Right lobe of liver (tissue), 4 donors: ENCODE results near the gene TRIM52.

Experiments
- POLR2A ChIP-seq: fragments of 450-650 bp; IDR thresholded peaks from one replicate; pipeline ENCODE4 v1.6.1; 2017; ENCODE audit warnings: antibody characterized with exemption, mild to moderate bottlenecking
- TF ChIP-seq, protein P1 (sequence below), 4 donors: fragments of 200-600 bp in 3 of 4; fragments of 450-650 bp in 1 of 4; IDR thresholded peaks; one replicate each; pipeline versions ENCODE4 v1.5.1 to v1.8.0; 2016 to 2022; ENCODE audit warnings: antibody characterized with exemption in 4 of 4, mild to moderate bottlenecking in 2 of 4
- donor health status: DM: no; HTN: no; CAD: no.
- donor health status: DM: no; HTN: no; CAD: no.
- donor health status: DM: no; HTN: yes; CAD: no.

DNA sequence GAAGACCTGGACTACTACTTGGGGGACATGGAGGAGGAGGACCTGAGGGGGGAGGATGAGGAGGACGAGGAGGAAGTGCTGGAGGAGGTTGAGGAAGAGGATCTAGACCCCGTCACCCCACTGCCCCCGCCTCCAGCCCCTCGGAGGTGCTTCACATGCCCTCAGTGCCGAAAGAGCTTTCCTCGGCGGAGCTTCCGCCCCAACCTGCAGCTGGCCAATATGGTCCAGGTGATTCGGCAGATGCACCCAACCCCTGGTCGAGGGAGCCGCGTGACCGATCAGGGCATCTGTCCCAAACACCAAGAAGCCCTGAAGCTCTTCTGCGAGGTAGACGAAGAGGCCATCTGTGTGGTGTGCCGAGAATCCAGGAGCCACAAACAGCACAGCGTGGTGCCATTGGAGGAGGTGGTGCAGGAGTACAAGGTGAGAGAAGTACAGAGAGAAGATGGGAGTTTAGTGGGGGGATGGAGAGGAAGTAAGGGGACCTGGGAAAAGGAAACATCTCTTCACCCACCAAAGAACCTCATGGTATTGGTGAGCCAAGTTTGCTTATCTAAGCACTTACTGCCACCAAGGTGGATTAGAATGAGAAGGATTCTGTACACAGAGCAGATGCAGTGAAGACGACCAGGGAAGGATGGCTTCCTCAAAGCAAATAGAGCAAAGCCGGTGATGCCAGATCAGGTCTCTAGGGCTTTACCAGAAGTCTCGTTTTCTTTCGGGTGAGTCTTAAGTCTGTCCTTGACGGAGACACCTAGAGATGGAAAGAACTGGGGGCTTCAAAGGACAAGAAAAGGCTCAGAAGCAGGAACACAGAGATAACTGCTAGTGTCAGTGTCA, 36.3 kb downstream of the TRIM52 start:
- no peak for TF ChIP-seq POLR2A
- TF ChIP-seq, protein P1, sequence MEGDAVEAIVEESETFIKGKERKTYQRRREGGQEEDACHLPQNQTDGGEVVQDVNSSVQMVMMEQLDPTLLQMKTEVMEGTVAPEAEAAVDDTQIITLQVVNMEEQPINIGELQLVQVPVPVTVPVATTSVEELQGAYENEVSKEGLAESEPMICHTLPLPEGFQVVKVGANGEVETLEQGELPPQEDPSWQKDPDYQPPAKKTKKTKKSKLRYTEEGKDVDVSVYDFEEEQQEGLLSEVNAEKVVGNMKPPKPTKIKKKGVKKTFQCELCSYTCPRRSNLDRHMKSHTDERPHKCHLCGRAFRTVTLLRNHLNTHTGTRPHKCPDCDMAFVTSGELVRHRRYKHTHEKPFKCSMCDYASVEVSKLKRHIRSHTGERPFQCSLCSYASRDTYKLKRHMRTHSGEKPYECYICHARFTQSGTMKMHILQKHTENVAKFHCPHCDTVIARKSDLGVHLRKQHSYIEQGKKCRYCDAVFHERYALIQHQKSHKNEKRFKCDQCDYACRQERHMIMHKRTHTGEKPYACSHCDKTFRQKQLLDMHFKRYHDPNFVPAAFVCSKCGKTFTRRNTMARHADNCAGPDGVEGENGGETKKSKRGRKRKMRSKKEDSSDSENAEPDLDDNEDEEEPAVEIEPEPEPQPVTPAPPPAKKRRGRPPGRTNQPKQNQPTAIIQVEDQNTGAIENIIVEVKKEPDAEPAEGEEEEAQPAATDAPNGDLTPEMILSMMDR (IDR thresholded peaks at IDR 0.05), result no peak
